ENCODE data around the gene PROM2. TPM values are rescaled to one million over a fixed set of nuclear protein-coding genes. Genes with fewer than 3 reads are reported as not detected.

Gene PROM2
- total RNA-seq (2022; extraction: Qiagen RNA extraction) = 0.06 to 0.23 TPM in 2 of 5 replicates, not detected in the others

DNA sequence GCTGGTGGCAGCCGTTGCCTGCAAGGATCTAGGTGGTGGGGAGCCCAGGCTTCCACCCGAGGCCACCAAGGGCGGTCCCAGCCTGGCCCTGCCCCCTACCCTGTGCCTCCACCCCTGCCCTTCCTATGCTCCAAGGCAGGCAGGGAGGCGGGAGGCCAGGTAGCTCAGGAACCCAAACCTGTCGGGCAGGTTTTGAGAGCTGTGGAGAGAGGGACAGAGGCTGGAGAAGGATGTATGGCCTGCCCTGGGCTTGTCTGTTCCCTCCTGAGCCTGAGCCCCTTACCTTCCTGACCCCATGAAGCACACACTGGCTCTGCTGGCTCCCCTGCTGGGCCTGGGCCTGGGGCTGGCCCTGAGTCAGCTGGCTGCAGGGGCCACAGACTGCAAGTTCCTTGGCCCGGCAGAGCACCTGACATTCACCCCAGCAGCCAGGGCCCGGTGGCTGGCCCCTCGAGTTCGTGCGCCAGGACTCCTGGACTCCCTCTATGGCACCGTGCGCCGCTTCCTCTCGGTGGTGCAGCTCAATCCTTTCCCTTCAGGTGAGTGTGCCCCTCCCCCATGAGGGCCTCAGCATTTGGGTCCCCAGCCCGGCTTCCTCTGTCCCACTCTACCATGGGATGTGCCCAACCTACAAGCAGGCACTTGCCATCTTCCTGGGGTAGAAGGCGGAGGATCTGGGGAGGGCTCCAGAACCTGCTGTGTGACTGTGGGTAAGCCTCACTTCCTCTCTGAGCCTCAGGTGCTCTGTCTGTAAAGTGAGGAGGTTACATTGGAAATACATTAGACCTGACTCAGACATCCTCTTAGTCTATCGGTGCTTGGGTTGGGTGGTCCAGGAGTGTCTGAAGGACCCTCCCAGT, at the start of gene PROM2:
Gene PROM2, plus strand, starts transcription at position 159 of the 860 bp plus-strand sequence. Its CDS starts 137 bp downstream, at position 296.

DNA sequence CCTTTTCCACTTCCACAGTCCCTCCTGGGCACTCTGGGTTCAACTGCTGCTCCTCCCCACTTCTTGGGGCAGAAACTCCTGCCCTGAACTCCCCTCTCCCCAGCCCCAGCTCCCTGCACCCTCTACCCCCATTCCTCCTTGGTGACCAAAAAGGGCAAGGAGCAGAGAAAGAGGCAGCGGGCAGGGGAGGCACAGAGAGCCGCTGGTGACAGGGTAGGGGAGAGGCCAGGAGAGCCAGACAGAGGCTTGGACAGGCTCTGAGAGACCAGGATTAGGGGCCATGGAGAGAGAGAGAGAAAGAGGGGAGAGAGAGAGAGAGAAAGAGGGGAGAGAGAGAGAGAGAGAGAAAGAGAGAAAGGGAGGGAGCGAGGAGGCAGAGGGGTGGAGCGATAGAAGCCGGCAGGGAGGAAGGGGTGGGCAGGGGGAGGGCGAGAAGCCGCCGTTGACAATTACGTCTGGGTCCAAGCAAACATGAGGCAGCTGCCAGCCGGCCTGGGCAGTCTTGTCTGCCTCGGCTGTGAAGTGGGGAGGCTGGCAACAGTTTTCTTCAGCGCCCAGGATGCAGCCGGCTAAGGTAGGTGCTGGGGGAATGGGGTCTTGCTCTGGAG, 22.7 kb downstream of the PROM2 start, which contains the start of gene KCNIP3:
Gene KCNIP3, plus strand, starts transcription at position 468 of the 608 bp plus-strand sequence. Its CDS starts 92 bp downstream, at position 560.

Other genes starting within 250 kb of the PROM2 start
- 0.07 TPM in 1 of 5 replicates, not detected in the others for gene MAL, start 248.7 kb upstream of the PROM2 start, total RNA-seq (2022; extraction: Qiagen RNA extraction)
- gene MRPS5, start 152.6 kb upstream of the PROM2 start, total RNA-seq (2022; extraction: Qiagen RNA extraction) = 70.0 to 78.8 TPM (median 76.8 TPM) in 5 replicates
- gene ZNF514, start 114.6 kb upstream of the PROM2 start, total RNA-seq (2022; extraction: Qiagen RNA extraction) = 6.2 to 7.8 TPM (median 7.1 TPM) in 5 replicates
- gene ZNF2, start 108.6 kb upstream of the PROM2 start, total RNA-seq (2022; extraction: Qiagen RNA extraction) = 2.4 to 4.6 TPM (median 3.3 TPM) in 5 replicates
- 0.17 to 0.60 TPM (median 0.45 TPM) in 5 replicates for gene ZNF892, start 66.9 kb upstream of the PROM2 start, total RNA-seq (2022; extraction: Qiagen RNA extraction)
- 1.1 to 2.4 TPM (median 1.6 TPM) in 5 replicates for gene KCNIP3, start 22.9 kb downstream of the PROM2 start, total RNA-seq (2022; extraction: Qiagen RNA extraction)
- 25.7 to 31.6 TPM (median 29.9 TPM) in 5 replicates for gene FAHD2A, start 128.3 kb downstream of the PROM2 start, total RNA-seq (2022; extraction: Qiagen RNA extraction)
- not detected in 5 replicates for gene TRIM43B, start 210.3 kb downstream of the PROM2 start, total RNA-seq (2022; extraction: Qiagen RNA extraction)